HG02759 (cell line): ENCODE data around the gene TM6SF1.

Experiments used
- ATAC-seq: cut with Tn5 transposase; IDR thresholded peaks from one replicate; pipeline ENCODE4 v1.9.1; 2021; ENCODE audit warnings: mild to moderate bottlenecking, moderate library complexity; ENCODE audit not compliant: unreplicated experiment

The TM6SF1 gene

GRCh38 chr15:83170474-83171165 is 63.2 kb downstream of the TM6SF1 start:
- ATAC-seq, result no peak

- no peak for ATAC-seq
These were observed 67.4 kb downstream of the TM6SF1 start for GRCh38 chr15:83174891-83175290.

GRCh38 chr15:83178390-83178789 is 70.9 kb downstream of the TM6SF1 start:
- no peak for ATAC-seq

- no peak for ATAC-seq
These were observed 71.5 kb downstream of the TM6SF1 start for GRCh38 chr15:83178869-83179325.

- ATAC-seq, result no peak
These were observed 78.1 kb downstream of the TM6SF1 start for GRCh38 chr15:83185561-83185960.
